Effector memory CD8-positive, alpha-beta T cell (primary cell): ENCODE results near the gene C1orf116.
A peak's percentile ranks its signal among the peaks of the same experiment; 100 is the strongest.

Source experiments
- ATAC-seq: fragments of 150-1000 bp; cut with Tn5 transposase; replicated peaks from 2 replicates; pipeline ENCODE4 v1.10.0; 2021; ENCODE audit warnings: mild to moderate bottlenecking, moderate library complexity
- DNase-seq, 3 experiments: peaks; one replicate each; pipeline ENCODE4 v3.0.0; 2021
- H3K27ac Mint-ChIP-seq, 2 donors: one replicate each; pipeline ENCODE4 v1.8.0; 2022; ENCODE audit warnings: mild to moderate bottlenecking in 2 of 2, mixed read lengths in 2 of 2, moderate library complexity in 2 of 2
- H3K27me3 Mint-ChIP-seq, 2 donors: one replicate each; pipeline ENCODE4 v1.8.0; 2022; ENCODE audit warnings: mixed read lengths in 2 of 2
- H3K36me3 Mint-ChIP-seq: one replicate; pipeline ENCODE4 v1.8.0; 2022; ENCODE audit warnings: mild to moderate bottlenecking, moderate library complexity, mixed read lengths; ENCODE audit not compliant: insufficient read depth
- H3K4me1 Mint-ChIP-seq, 2 donors: one replicate each; pipeline ENCODE4 v1.8.0; 2022; ENCODE audit warnings: low read depth in 2 of 2, mixed read lengths in 2 of 2
- H3K4me3 Mint-ChIP-seq, 2 donors: one replicate each; pipeline ENCODE4 v1.8.0; 2022; ENCODE audit warnings: mild to moderate bottlenecking in 2 of 2, mixed read lengths in 2 of 2, moderate library complexity in 2 of 2
- H3K9me3 Mint-ChIP-seq, 2 donors: one replicate each; pipeline ENCODE4 v1.8.0; 2022; ENCODE audit warnings: mixed read lengths in 2 of 2

Gene C1orf116

GRCh38 chr1:207002724-207003146, 29.8 kb downstream of the C1orf116 start:
- no peak overlapping the region for H3K4me3 Mint-ChIP-seq
- ATAC-seq (no peak), DNase-seq (no peak)
- no peaks in the 10 kb centered on the region for H3K9me3 Mint-ChIP-seq
- H3K36me3 Mint-ChIP-seq: no peaks in the 10 kb centered on the region
- H3K27me3 Mint-ChIP-seq: peaks cover 22 to 31% of the 10 kb centered on the region in 2 donors
- no peak overlapping the region for H3K27ac Mint-ChIP-seq
- peaks cover 0 to 4% of the 10 kb centered on the region in 2 donors for H3K4me1 Mint-ChIP-seq

- DNase-seq (no peak), ATAC-seq (no peak)
- Mint-ChIP-seq H3K36me3 (no peaks in the 10 kb centered on the region), H3K4me1 (peaks cover 0 to 4% of the 10 kb centered on the region in 2 donors), H3K27ac (no peak overlapping the region), H3K4me3 (no peak overlapping the region), H3K27me3 (peaks cover 15 to 23% of the 10 kb centered on the region in 2 donors), H3K9me3 (no peaks in the 10 kb centered on the region)
Measured at GRCh38 chr1:207001492-207002245, 30.9 kb downstream of the C1orf116 start.

GRCh38 chr1:207000651-207001291, 31.8 kb downstream of the C1orf116 start:
- Mint-ChIP-seq H3K27me3 (peaks cover 6 to 18% of the 10 kb centered on the region in 2 donors), H3K27ac (no peak overlapping the region)

DNA sequence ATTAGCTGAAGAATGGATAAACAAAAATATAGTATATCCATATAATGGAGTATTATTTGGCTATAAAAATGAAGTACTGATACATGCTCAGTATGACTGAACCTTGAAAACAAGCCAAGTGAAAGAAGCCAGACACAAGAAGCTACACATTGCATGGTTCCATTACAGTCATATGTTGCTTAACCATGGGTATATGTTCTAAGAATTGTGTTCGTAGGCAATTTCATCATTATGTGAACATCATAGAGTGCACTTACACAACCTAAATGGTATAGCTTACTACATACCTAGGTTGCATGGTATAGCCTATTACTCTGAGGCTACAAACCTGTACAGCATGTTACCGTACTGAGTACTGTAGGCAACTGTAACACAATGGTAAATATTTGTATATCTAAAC, 33.7 kb downstream of the C1orf116 start:
- ATAC-seq (no peak), DNase-seq (no peak)
- Mint-ChIP-seq H3K36me3 (no peaks in the 10 kb centered on the region), H3K27me3 (peaks cover 10 to 18% of the 10 kb centered on the region in 2 donors), H3K4me1 (no peaks in the 10 kb centered on the region), H3K4me3 (no peak overlapping the region), H3K27ac (no peak overlapping the region), H3K9me3 (no peaks in the 10 kb centered on the region)

More at GRCh38 chr1:207000651-207001291, 31.8 kb downstream of the C1orf116 start:
- DNase-seq (no peak), ATAC-seq (no peak)
- H3K4me1 Mint-ChIP-seq: peaks cover 0 to 4% of the 10 kb centered on the region in 2 donors
- no peak overlapping the region for H3K4me3 Mint-ChIP-seq
- H3K36me3 Mint-ChIP-seq: no peaks in the 10 kb centered on the region
- no peaks in the 10 kb centered on the region for H3K9me3 Mint-ChIP-seq

DNA sequence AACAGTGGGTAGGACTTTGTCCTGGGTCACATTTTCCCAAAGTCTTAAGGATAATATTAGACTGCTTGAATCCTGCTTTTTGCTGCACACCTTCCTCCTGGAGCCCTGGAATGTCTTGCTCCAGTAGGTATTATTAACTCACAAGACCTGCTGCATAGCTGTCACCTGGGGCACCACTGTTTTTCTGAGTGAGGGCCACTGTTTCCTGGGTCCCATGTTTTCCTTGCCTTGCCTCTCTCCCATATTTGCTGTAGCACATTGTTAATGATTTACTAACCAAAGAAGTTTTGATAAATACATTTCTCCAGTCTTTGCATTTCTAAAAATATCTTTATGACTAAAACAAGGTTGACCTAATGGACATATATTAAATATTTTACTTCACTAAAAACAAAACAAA, 39.8 kb downstream of the C1orf116 start:
- DNase-seq (no peak), ATAC-seq (no peak)
- Mint-ChIP-seq H3K9me3 (no peaks in the 10 kb centered on the region), H3K27ac (peak overlapping the region in 1 of 2 donors; percentile 50), H3K36me3 (no peaks in the 10 kb centered on the region), H3K27me3 (peaks cover 49 to 70% of the 10 kb centered on the region in 2 donors), H3K4me3 (no peak overlapping the region), H3K4me1 (no peaks in the 10 kb centered on the region)

GRCh38 chr1:206987873-206988272, 44.7 kb downstream of the C1orf116 start:
- no peaks in the 10 kb centered on the region for H3K4me1 Mint-ChIP-seq
- peaks cover 62 to 81% of the 10 kb centered on the region in 2 donors for H3K27me3 Mint-ChIP-seq
- ATAC-seq: no peak
- H3K27ac Mint-ChIP-seq: no peak overlapping the region
- H3K9me3 Mint-ChIP-seq: no peaks in the 10 kb centered on the region
- no peaks in the 10 kb centered on the region for H3K36me3 Mint-ChIP-seq
- no peak overlapping the region for H3K4me3 Mint-ChIP-seq
- no peak for DNase-seq

- Mint-ChIP-seq H3K36me3 (no peaks in the 10 kb centered on the region), H3K27me3 (peaks cover 52 to 72% of the 10 kb centered on the region in 2 donors), H3K4me1 (no peaks in the 10 kb centered on the region), H3K4me3 (no peak overlapping the region), H3K9me3 (no peaks in the 10 kb centered on the region), H3K27ac (no peak overlapping the region)
- ATAC-seq: no peak
- no peak for DNase-seq
Measured at GRCh38 chr1:206986885-206987284, 45.7 kb downstream of the C1orf116 start.

- Mint-ChIP-seq H3K9me3 (no peaks in the 10 kb centered on the region), H3K4me1 (no peaks in the 10 kb centered on the region), H3K27ac (no peak overlapping the region), H3K36me3 (no peaks in the 10 kb centered on the region), H3K27me3 (peaks cover 50 to 67% of the 10 kb centered on the region in 2 donors), H3K4me3 (no peak overlapping the region)
- DNase-seq (no peak), ATAC-seq (no peak)
Measured at GRCh38 chr1:206986402-206986801, 46.2 kb downstream of the C1orf116 start.

- no peak for ATAC-seq
- DNase-seq: no peak
Measured at GRCh38 chr1:206985162-206985749, 47.3 kb downstream of the C1orf116 start.

DNA sequence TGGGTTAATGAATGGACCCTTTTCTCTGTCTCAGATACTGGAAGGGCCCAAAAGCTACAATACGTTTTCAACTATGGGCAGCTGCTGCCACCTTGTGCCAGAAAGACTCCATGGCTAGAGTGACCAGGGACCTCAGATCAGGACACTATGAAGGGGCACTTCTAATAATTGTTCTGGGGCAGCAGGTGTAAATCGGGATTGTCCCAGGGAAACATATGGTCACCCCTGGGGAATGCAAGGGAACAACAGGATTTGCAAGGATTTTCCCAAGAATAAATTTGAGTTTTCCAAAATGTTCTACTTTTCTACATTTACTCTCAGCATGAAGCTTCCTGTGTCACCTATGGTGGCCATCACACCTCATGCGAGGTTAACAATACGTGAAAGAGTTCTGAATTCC, 50.3 kb downstream of the C1orf116 start:
- H3K27ac Mint-ChIP-seq: no peak overlapping the region
- no peak overlapping the region for H3K4me3 Mint-ChIP-seq
- no peaks in the 10 kb centered on the region for H3K9me3 Mint-ChIP-seq
- no peaks in the 10 kb centered on the region for H3K4me1 Mint-ChIP-seq
- DNase-seq (peak; percentile 52 to 63 (median 60)), ATAC-seq (peak; percentile 89)
- peaks cover 27 to 33% of the 10 kb centered on the region in 2 donors for H3K27me3 Mint-ChIP-seq
- H3K36me3 Mint-ChIP-seq: no peaks in the 10 kb centered on the region

More at GRCh38 chr1:206985162-206985749, 47.3 kb downstream of the C1orf116 start:
- H3K4me3 Mint-ChIP-seq: no peak overlapping the region
- H3K27ac Mint-ChIP-seq: no peak overlapping the region
- no peaks in the 10 kb centered on the region for H3K4me1 Mint-ChIP-seq
- peaks cover 47 to 59% of the 10 kb centered on the region in 2 donors for H3K27me3 Mint-ChIP-seq
- H3K9me3 Mint-ChIP-seq: no peaks in the 10 kb centered on the region
- no peaks in the 10 kb centered on the region for H3K36me3 Mint-ChIP-seq

DNA sequence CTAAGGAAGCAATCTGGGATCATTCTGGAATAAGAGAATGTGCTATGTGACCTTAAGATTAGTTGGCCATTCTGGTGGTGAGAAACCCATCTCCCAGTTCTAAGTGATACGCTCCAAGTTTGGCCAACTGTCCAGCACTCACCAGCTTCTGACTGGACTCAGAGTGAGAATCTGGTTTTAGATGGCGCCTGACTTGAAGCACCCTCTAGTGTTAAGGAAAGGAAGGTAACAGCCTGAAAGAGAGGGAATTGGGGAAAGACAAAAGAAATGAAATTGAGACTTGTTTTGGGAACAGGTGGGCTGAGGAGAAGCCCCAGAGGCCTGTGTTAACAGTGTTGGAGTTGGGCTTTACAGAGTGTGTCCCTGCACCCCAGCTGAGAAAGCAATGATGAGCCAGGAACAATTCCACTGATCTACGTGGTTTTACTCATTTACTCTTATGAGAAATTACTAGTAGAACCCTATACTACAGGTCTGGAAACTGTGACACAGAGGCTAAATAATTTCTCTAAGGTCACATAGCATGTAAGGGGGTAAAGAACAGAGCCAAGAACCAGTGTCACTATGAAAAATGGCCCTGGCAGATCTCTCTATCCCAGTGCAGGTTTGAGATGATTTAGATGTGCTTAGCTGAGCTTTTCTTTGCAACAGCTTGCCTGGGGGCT, 53.0 kb downstream of the C1orf116 start:
- DNase-seq: no peak
- Mint-ChIP-seq H3K9me3 (no peaks in the 10 kb centered on the region), H3K36me3 (no peaks in the 10 kb centered on the region), H3K4me1 (no peaks in the 10 kb centered on the region), H3K27ac (no peak overlapping the region), H3K27me3 (peaks cover 7 to 11% of the 10 kb centered on the region in 2 donors), H3K4me3 (no peak overlapping the region)
- no peak for ATAC-seq

DNA sequence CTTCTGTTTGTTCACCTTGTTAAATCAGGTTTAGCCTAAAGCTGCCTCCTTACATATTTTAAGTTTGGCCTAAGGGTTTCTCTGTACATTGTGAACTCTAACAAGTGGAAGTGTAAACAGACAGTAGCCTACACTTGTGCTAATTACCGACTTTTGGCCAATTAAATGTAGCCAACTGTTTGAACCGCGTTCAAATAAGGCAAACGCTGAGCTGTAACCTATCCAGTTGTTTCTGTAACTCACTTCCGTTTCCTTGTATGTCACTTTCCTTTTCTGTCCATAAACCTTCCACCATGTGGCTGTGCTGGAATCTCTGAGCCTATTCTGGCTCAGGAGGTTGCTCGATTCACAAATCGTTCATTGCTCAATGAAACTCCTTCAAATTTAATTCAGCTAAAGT, 54.3 kb downstream of the C1orf116 start:
- ATAC-seq (no peak), DNase-seq (no peak)
- H3K9me3 Mint-ChIP-seq: no peaks in the 10 kb centered on the region
- H3K27me3 Mint-ChIP-seq: peaks cover 1 to 5% of the 10 kb centered on the region in 2 donors
- no peak overlapping the region for H3K4me3 Mint-ChIP-seq
- no peaks in the 10 kb centered on the region for H3K4me1 Mint-ChIP-seq
- H3K36me3 Mint-ChIP-seq: no peaks in the 10 kb centered on the region
- H3K27ac Mint-ChIP-seq: no peak overlapping the region

- Mint-ChIP-seq H3K4me1 (no peaks in the 10 kb centered on the region), H3K36me3 (no peaks in the 10 kb centered on the region), H3K27ac (no peak overlapping the region), H3K27me3 (peaks cover 13 to 23% of the 10 kb centered on the region in 2 donors), H3K4me3 (no peak overlapping the region), H3K9me3 (no peaks in the 10 kb centered on the region)
- DNase-seq (no peak), ATAC-seq (no peak)
Measured at GRCh38 chr1:206975306-206975705, 57.2 kb downstream of the C1orf116 start.
